Muscle layer of duodenum (tissue), 2 donors: Measurements from ENCODE around the gene INVS.

Experiments
- H3K27ac ChIP-seq: one replicate; pipeline ENCODE4 v1.7.0; 2013; ENCODE audit warnings: mild to moderate bottlenecking, low read length
- H3K27me3 ChIP-seq: one replicate; pipeline ENCODE4 v1.7.0; 2013; ENCODE audit warnings: low read depth, mild to moderate bottlenecking, control low read depth, low read length
- H3K36me3 ChIP-seq, 2 donors: one replicate each; pipeline ENCODE4 v1.7.0; 2013; ENCODE audit warnings: low read length in 2 of 2, control low read depth in 1 of 2, mild to moderate bottlenecking in 1 of 2; ENCODE audit not compliant: insufficient read depth in 2 of 2, control insufficient read depth in 1 of 2
- H3K4me1 ChIP-seq, 2 donors: one replicate each; pipeline ENCODE4 v1.7.0; 2013; ENCODE audit warnings: low read length in 2 of 2, mild to moderate bottlenecking in 2 of 2, control low read depth in 1 of 2, moderate library complexity in 1 of 2; ENCODE audit not compliant: insufficient read depth in 2 of 2, control insufficient read depth in 1 of 2
- H3K4me3 ChIP-seq, 2 donors: one replicate each; pipeline ENCODE4 v1.7.0; 2013; ENCODE audit warnings: low read length in 2 of 2, low read depth in 1 of 2, mild to moderate bottlenecking in 1 of 2
- H3K9me3 ChIP-seq, 2 donors: one replicate each; pipeline ENCODE4 v1.7.0; 2013; ENCODE audit warnings: low read length in 2 of 2, control low read depth in 1 of 2, mild to moderate bottlenecking in 1 of 2; ENCODE audit not compliant: control insufficient read depth in 1 of 2
- donor health status: healthy.

INVS gene

GRCh38 chr9:100340224-100340623 lies 241.2 kb downstream of the INVS start:
- Histone ChIP-seq H3K36me3 (no peaks in the 10 kb centered on the region), H3K4me3 (no peak overlapping the region), H3K27ac (no peak overlapping the region), H3K4me1 (no peaks in the 10 kb centered on the region), H3K27me3 (no peaks in the 10 kb centered on the region), H3K9me3 (no peaks in the 10 kb centered on the region)

- no peaks in the 10 kb centered on the region for H3K4me1 ChIP-seq
- no peak overlapping the region for H3K4me3 ChIP-seq
- no peaks in the 10 kb centered on the region for H3K27me3 ChIP-seq
- no peaks in the 10 kb centered on the region for H3K9me3 ChIP-seq
- H3K36me3 ChIP-seq: peaks cover 4 to 6% of the 10 kb centered on the region in 2 donors
- H3K27ac ChIP-seq: no peak overlapping the region
Measured at GRCh38 chr9:100341889-100342288, 242.8 kb downstream of the INVS start.

GRCh38 chr9:100346836-100347235 lies 247.8 kb downstream of the INVS start:
- H3K27me3 ChIP-seq: no peaks in the 10 kb centered on the region
- H3K36me3 ChIP-seq: peaks cover 4 to 6% of the 10 kb centered on the region in 2 donors
- H3K4me3 ChIP-seq: no peak overlapping the region
- no peaks in the 10 kb centered on the region for H3K9me3 ChIP-seq
- no peak overlapping the region for H3K27ac ChIP-seq
- H3K4me1 ChIP-seq: peaks cover 5 to 9% of the 10 kb centered on the region in 2 donors

GRCh38 chr9:100350188-100350587 lies 251.1 kb downstream of the INVS start:
- Histone ChIP-seq H3K4me3 (no peak overlapping the region), H3K27ac (no peak overlapping the region), H3K27me3 (no peaks in the 10 kb centered on the region)

More at GRCh38 chr9:100350188-100350587, 251.1 kb downstream of the INVS start:
- Histone ChIP-seq H3K36me3 (peaks cover 4 to 6% of the 10 kb centered on the region in 2 donors), H3K4me1 (peaks cover 5 to 17% of the 10 kb centered on the region in 2 donors), H3K9me3 (no peaks in the 10 kb centered on the region)
